Activated CD8-positive, alpha-beta T cell treated with anti-CD3 and anti-CD28 coated beads for 36 hours (primary cell): Measurements from ENCODE around the gene NUMBL. TPM values are rescaled to one million over a fixed set of nuclear protein-coding genes. Genes with fewer than 3 reads are reported as not detected.

Experiments used
- ATAC-seq: fragments of 200-7000 bp; cut with Tn5 transposase; one replicate; pipeline ENCODE4 v1.10.0; 2021; ENCODE audit warnings: mild to moderate bottlenecking, moderate library complexity
- CTCF ChIA-PET: fragments of 350-600 bp; sonication (Branson Sonifier 250); formaldehyde crosslinking; loops from one replicate; lab custom pipeline; 2021; ENCODE audit warnings: antibody characterized with exemption; lab: Charles Lee
- POLR2A ChIA-PET: fragments of 350-600 bp; sonication (Branson Sonifier 250); formaldehyde crosslinking; loops from one replicate; lab custom pipeline; 2021; ENCODE audit warnings: antibody characterized with exemption; lab: Charles Lee
- DNase-seq: peaks from one replicate; pipeline ENCODE4 v3.0.0-alpha.2; 2020
- H3K27ac Mint-ChIP-seq: one replicate; pipeline ENCODE4 v1.8.0; 2021; ENCODE audit warnings: mild to moderate bottlenecking, mixed read lengths
- H3K27me3 Mint-ChIP-seq: one replicate; pipeline ENCODE4 v1.8.0; 2021; ENCODE audit warnings: mixed read lengths
- H3K36me3 Mint-ChIP-seq: one replicate; pipeline ENCODE4 v1.8.0; 2021; ENCODE audit warnings: low read depth, mixed read lengths
- H3K4me1 Mint-ChIP-seq: one replicate; pipeline ENCODE4 v1.8.0; 2021; ENCODE audit warnings: low read depth, mixed read lengths
- H3K4me3 Mint-ChIP-seq: one replicate; pipeline ENCODE4 v1.8.0; 2021; ENCODE audit warnings: mild to moderate bottlenecking, moderate library complexity, mixed read lengths
- H3K9me3 Mint-ChIP-seq: one replicate; pipeline ENCODE4 v1.8.0; 2021; ENCODE audit warnings: mixed read lengths
- intact Hi-C: fragments of 100-400 bp; cut with micrococcal nuclease; formaldehyde crosslinking; loops from one replicate; pipeline ENCODE4 v1.10.0; 2022
- total RNA-seq, 2 experiments: library from RNA; stranded (reverse); gene quantifications; one replicate each; pipeline ENCODE4 v1.2.3, GENCODE V29; 2021
- TF ChIP-seq, protein P1 (sequence below): fragments of 200-600 bp; IDR thresholded peaks from one replicate; pipeline ENCODE4 v1.8.0; 2022; ENCODE audit warnings: antibody characterized with exemption, mild to moderate bottlenecking

The NUMBL gene
- total RNA-seq, 2 experiments from 2014 or later, result 13.7 to 17.7 TPM

DNA sequence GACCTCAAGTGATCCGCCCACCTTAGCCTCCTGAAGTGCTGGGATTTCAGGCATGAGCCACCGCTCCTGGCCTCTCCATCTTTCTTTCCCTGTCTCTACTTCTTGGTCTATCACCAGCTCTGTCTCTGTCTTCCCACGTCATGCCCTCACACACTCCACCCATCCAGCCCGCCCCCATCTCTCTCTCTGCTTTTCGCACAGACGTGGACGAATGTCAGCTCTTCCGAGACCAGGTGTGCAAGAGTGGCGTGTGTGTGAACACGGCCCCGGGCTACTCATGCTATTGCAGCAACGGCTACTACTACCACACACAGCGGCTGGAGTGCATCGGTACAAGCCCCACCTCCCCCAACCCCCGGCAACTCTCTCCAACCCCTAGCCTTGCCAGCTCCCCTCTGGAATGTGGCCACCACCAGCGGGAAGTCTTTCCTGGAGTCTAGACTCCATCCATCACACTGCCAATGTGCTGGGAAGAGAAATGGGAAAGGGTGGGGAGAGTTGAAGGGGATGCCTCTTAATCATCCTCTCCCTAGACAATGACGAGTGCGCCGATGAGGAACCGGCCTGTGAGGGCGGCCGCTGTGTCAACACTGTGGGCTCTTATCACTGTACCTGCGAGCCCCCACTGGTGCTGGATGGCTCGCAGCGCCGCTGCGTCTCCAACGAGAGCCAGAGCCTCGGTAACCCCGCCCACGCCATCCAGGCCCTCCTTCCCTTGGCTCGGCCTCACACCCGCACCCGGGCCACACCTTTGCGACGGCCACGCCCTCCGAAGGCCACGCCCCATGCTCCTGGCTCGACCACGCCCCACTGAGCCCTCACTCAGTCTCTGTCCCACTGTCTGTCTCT lies 66.8 kb downstream of the NUMBL start:
- ATAC-seq (no peak), DNase-seq (peak; percentile 46)
- POLR2A ChIA-PET, result no interaction called here
- Mint-ChIP-seq H3K36me3 (peaks cover 54% of the 10 kb centered on the region), H3K27ac (no peak overlapping the region), H3K9me3 (no peaks in the 10 kb centered on the region), H3K4me1 (peaks cover 21% of the 10 kb centered on the region), H3K27me3 (no peaks in the 10 kb centered on the region), H3K4me3 (no peak overlapping the region)
- TF ChIP-seq, protein P1, sequence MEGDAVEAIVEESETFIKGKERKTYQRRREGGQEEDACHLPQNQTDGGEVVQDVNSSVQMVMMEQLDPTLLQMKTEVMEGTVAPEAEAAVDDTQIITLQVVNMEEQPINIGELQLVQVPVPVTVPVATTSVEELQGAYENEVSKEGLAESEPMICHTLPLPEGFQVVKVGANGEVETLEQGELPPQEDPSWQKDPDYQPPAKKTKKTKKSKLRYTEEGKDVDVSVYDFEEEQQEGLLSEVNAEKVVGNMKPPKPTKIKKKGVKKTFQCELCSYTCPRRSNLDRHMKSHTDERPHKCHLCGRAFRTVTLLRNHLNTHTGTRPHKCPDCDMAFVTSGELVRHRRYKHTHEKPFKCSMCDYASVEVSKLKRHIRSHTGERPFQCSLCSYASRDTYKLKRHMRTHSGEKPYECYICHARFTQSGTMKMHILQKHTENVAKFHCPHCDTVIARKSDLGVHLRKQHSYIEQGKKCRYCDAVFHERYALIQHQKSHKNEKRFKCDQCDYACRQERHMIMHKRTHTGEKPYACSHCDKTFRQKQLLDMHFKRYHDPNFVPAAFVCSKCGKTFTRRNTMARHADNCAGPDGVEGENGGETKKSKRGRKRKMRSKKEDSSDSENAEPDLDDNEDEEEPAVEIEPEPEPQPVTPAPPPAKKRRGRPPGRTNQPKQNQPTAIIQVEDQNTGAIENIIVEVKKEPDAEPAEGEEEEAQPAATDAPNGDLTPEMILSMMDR, result no peak
- intact Hi-C loops, result no loop called here
- CTCF ChIA-PET, result interaction anchor here (1.4 to 11.3 kb wide), 2 partner anchors 11 to 21 kb away, joined by 3 to 126 read pairs; no protein-coding TSS in a partner anchor

DNA sequence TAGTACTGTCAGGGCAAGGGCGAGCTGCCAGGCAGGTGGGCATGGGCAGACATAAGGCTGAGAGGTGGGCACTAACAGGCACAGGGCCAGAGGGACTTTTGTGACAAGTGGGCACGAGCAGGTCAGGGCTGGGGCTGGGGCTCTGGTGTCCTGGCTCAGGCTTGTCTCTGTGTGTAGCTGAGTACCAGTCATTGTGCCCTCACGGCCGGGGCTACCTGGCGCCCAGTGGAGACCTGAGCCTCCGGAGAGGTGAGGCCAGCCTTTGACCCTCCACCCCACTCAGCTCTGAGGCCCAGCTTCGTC lies 67.7 kb downstream of the NUMBL start:
- ATAC-seq, result no peak
- H3K9me3 Mint-ChIP-seq, result no peaks in the 10 kb centered on the region
- ChIA-PET CTCF (interaction anchor here (11.3 kb wide), 1 partner anchor 11 kb away, joined by 126 read pairs; no protein-coding TSS in a partner anchor), POLR2A (no interaction called here)
- peaks cover 21% of the 10 kb centered on the region for H3K4me1 Mint-ChIP-seq
- no peaks in the 10 kb centered on the region for H3K27me3 Mint-ChIP-seq
- H3K36me3 Mint-ChIP-seq, result peaks cover 52% of the 10 kb centered on the region
- intact Hi-C loops, result no loop called here
- no peak for DNase-seq
- TF ChIP-seq, protein P1, result no peak
- H3K27ac Mint-ChIP-seq, result no peak overlapping the region
- no peak overlapping the region for H3K4me3 Mint-ChIP-seq

DNA sequence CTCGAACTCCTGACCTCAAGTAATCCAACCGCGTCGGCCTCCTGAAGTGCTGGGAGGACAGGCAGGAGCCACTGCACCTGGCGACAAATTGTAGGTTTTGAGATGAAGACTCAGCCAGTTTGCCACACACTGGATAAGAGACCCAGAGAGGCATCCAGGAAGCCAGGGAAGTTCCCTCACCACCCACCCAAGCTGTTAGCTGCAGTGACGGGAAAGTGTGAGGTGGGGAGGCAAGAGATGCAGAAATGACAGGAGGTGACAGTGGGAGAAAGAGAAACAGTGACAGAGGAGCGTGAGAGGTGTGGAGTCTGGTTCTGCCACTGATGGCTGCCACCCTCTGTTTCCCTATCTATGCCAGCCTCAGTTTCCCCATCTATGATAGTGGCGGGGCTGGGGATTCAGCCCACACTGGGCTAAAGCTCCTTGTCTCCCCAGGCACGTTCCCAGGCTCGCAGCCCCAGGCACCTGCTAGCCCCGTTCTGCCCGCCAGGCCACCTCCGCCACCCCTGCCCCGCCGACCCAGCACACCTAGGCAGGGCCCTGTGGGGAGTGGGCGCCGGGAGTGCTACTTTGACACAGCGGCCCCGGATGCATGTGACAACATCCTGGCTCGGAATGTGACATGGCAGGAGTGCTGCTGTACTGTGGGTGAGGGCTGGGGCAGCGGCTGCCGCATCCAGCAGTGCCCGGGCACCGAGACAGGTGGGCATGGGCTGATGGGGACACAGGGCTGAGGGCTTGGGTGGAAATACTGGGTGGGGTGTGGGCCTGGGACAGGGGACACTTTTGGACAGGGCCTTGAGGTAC lies 68.3 kb downstream of the NUMBL start:
- Mint-ChIP-seq H3K4me1 (peaks cover 21% of the 10 kb centered on the region), H3K36me3 (peaks cover 50% of the 10 kb centered on the region), H3K9me3 (no peaks in the 10 kb centered on the region), H3K4me3 (no peak overlapping the region), H3K27me3 (no peaks in the 10 kb centered on the region), H3K27ac (no peak overlapping the region)
- TF ChIP-seq, protein P1, result no peak
- ChIA-PET CTCF (interaction anchor here (11.3 kb wide), 1 partner anchor 12 kb away, joined by 126 read pairs; no protein-coding TSS in a partner anchor), POLR2A (no interaction called here)
- intact Hi-C loops, result no loop called here
- DNase-seq (no peak), ATAC-seq (no peak)

DNA sequence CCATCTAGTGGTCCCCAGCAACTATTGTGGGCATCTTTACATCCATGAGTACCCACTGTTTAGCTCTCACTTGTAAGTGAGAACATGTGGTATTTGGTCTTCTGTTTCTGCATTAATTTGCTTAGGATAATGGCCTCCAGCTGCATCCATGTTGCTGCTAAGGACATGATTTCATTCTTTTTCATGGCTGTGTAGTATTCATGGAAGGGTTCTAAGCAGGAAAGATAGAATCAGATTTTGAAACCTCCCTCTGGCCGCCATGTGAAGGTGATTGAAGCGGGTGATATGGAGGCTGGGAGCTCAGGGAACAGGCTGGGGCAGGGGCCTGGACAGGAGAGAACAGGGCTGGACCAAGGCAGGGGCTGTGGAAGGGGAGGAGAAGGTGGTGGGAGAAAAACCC lies 69.2 kb downstream of the NUMBL start:
- no peak for DNase-seq

More for the DNA sequence above, 69.2 kb downstream of the NUMBL start:
- Mint-ChIP-seq H3K9me3 (no peaks in the 10 kb centered on the region), H3K4me3 (no peak overlapping the region), H3K27me3 (no peaks in the 10 kb centered on the region), H3K27ac (peak overlapping the region; percentile 2), H3K4me1 (peaks cover 21% of the 10 kb centered on the region), H3K36me3 (peaks cover 44% of the 10 kb centered on the region)
- no peak for ATAC-seq
- TF ChIP-seq, protein P1, result no peak
- ChIA-PET CTCF (interaction anchor here (0.9 to 11.3 kb wide), 2 partner anchors 13 to 21 kb away, joined by 4 to 126 read pairs; partner anchors contain the start of gene LTBP4), POLR2A (interaction anchor here (0.6 kb wide), 1 partner anchor 74 kb away, joined by 3 read pairs; no protein-coding TSS in a partner anchor)
- intact Hi-C loops, result no loop called here
